GM21515 (cell line): ENCODE data around the gene ABHD12.

Experiments used
- ATAC-seq: cut with Tn5 transposase; IDR thresholded peaks from one replicate; pipeline ENCODE4 v1.9.1; 2021; ENCODE audit not compliant: unreplicated experiment

Gene ABHD12

GRCh38 chr20:25309395-25310267 is 81.0 kb downstream of the ABHD12 start:
- no peak for ATAC-seq

DNA sequence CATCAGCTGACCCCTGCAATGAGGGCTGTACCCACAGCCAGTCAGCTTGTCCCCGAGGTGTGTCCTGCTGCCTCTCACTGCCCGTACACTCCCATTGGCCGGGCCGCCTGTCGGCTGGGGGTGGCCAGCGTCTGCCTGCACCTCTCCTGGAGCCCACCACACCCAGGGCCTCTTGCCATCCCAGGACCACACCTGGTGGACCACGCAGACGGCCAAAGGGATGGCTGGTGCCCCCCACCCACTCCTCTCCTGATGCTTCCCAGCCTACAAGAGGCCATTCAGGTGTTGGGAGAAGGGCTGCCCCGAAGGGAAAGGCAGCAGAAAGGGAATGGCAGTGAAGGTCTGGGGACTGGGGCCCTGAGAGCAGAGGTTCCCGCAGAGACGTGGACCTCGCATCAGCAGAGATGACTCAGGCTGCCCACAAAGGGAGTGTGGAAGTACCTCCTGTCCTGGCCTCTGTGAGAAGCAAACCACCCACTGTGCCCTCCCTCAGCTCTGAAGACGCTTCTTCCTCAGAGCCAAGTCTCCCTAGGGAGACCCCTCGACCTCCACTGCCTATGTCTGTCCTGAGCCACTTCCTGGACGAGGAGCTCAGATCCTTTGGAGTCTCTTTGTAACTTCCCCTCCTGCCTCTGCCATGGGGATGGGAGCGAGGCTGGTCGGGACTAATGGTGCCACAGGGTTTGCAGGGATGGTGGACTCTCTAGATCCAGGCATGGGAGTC is 81.8 kb downstream of the ABHD12 start:
- no peak for ATAC-seq

GRCh38 chr20:25308083-25308491 is 82.5 kb downstream of the ABHD12 start:
- no peak for ATAC-seq

- ATAC-seq: no peak
These were observed 83.4 kb downstream of the ABHD12 start for GRCh38 chr20:25306991-25307903.

DNA sequence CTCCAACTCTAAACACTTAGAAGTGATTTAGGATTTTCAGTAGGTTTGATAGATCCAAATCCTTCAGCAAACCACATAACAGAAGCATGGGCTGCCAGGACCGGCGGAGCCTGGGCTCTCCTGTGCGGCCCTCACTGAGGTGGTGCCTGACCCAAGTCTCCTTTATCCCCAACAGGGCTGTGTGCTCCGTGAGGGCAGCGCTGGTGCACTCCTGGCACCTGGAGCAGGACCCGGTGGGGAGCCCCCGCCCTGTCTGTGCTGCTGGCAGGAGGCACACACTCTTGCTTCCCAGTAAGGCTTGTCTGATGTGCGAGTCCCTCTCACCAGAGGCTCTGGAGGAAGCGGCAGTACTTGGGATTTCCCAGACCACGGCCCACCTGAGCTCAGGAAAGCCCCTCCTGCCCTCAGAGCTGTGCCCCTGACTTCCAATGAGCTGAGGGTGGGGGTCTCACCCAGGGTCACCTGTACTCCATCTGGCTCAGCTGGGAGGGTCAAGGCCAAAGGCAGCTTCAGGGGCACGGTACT is 86.5 kb downstream of the ABHD12 start:
- ATAC-seq: no peak

GRCh38 chr20:25303292-25304024 is 87.2 kb downstream of the ABHD12 start:
- no peak for ATAC-seq

GRCh38 chr20:25302596-25302995 is 88.0 kb downstream of the ABHD12 start:
- no peak for ATAC-seq

DNA sequence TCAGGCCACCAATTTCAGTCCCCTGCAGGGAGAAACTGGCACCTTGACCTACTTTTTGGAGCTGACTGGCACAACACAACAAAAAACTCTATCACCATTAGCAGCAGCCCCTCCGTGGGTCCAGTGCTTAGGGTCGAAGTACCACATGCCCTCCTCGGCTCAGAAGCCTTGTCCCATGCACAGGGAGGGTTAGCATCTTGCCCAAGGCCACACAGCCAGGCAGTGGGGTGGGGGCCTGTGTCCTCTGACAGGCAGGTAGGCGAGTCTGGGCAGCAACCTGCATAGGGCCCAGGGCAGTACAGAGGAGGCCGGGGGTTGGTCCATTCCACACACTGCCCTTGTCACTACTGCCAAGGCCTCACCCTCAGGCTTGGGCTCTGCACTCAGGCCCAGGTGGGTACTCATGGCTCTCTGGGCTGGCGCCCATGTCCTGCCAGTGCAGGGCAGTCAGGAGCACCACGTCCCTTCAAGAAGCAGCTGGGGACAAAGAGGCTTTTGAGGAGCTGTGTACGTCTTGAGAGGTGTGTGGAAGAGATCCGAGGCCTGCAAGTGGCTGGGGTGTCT is 89.2 kb downstream of the ABHD12 start:
- no peak for ATAC-seq

GRCh38 chr20:25300496-25301170 is 90.0 kb downstream of the ABHD12 start:
- ATAC-seq: no peak

GRCh38 chr20:25299806-25300205 is 90.8 kb downstream of the ABHD12 start:
- no peak for ATAC-seq

DNA sequence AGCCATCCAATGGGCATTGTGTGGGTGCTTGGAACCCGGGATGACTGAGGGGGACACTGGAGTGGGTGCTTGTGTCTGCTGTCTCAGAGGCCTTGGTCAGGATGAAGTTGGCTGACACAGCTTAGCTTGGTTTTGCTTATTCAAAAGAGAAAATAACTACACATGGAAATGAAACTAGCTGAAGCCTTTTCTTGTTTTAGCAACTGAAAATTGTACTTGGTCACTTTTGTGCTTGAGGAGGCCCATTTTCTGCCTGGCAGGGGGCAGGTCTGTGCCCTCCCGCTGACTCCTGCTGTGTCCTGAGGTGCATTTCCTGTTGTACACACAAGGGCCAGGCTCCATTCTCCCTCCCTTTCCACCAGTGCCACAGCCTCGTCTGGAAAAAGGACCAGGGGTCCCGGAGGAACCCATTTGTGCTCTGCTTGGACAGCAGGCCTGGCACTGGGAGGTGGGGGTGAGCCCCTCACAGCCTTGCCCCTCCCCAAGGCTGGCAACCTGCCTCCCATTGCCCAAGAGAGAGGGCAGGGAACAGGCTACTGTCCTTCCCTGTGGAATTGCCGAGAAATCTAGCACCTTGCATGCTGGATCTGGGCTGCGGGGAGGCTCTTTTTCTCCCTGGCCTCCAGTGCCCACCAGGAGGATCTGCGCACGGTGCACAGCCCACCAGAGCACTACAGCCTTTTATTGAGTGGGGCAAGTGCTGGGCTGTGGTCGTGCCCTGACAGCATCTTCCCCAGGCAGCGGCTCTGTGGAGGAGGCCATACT is 93.3 kb downstream of the ABHD12 start:
- peak; percentile 51 for ATAC-seq

GRCh38 chr20:25296094-25297093 is 94.2 kb downstream of the ABHD12 start:
- ATAC-seq: peak; percentile 25

DNA sequence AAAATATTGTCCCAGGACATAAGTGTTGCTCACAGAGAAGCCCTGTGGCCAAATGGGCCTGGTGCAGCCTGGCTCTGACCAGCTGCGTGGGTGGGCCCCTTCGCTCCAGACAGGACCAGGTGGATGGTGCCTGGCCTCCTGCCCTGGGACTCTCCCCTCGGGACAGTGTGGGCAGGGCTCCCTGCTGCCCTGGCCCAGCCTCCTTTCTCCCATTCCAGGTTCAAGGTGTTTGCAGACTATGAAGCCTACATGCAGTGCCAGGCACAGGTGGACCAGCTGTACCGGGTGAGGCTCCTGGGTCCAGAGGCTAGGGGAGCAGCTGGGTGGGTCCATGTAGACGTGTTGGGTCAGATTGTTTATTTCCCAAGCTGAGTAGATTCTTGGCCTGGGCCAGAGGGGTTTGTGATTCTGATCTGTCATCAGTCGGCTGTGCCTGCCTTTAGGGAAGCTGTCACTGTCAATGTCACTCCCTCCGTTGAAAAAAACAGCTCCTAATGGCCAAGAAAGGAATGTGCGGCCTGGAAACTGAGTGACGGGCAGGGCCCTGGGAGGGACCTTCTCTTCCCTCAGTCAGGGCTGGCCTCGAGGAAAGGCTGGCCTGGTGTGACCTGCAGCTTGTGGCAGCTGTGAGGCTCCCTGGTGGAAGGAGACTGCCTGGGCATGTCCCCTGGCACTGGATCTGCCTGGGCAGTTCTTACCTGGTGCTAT is 95.1 kb downstream of the ABHD12 start:
- ATAC-seq: no peak

GRCh38 chr20:25294459-25295385 is 95.9 kb downstream of the ABHD12 start:
- peak; percentile 43 for ATAC-seq

DNA sequence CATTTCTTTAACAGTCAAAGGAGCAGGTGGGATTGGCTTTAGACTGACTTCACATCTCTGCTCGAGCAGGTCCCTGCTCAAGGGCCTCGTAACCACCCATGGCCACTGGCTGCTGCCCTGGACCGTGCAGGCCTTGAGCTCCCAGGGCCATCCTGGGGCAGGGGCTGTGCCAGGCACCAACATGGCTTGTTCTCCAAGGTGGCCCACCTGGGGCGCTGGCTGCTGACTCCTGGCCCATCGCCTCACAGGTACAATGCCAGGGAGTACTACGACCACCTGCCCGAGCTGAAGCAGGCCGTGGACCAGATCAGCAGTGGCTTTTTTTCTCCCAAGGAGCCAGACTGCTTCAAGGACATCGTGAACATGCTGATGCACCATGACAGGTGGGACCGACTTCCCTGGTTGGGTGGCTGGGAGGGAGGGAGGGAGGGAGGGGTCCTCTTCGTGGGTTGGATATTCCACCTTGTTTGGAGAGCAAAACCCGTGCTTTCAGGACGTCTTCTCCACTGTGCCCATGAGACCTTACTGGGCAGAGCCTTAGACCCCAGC is 96.7 kb downstream of the ABHD12 start:
- ATAC-seq: no peak
